ENCODE results near the gene KLRG1.

The KLRG1 gene

DNA sequence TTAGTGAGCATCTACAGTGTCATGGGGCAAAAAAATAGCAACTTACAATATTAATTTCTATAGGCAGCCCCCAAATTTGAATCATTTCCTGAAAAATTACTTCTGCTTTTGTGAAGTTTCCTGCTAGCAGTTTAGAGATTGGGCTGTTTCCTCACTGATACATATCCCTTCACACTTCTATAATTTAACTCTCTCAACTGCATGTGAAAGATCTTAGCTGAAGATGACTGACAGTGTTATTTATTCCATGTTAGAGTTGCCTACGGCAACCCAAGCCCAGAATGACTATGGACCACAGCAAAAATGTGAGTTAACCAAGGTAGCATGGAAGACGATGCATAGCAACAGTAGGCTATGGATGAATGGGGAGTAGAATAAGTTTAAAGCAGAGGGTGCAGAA lies at the start of gene KLRG1:
Gene KLRG1 (plus strand): TSS at position 134 of the 400 bp plus-strand sequence. CDS start 90 bp downstream, at position 224.
- DNase-seq (ENCODE audit: low read depth in 2 of 2, low spot score in 1 of 2), result no peak

DNA sequence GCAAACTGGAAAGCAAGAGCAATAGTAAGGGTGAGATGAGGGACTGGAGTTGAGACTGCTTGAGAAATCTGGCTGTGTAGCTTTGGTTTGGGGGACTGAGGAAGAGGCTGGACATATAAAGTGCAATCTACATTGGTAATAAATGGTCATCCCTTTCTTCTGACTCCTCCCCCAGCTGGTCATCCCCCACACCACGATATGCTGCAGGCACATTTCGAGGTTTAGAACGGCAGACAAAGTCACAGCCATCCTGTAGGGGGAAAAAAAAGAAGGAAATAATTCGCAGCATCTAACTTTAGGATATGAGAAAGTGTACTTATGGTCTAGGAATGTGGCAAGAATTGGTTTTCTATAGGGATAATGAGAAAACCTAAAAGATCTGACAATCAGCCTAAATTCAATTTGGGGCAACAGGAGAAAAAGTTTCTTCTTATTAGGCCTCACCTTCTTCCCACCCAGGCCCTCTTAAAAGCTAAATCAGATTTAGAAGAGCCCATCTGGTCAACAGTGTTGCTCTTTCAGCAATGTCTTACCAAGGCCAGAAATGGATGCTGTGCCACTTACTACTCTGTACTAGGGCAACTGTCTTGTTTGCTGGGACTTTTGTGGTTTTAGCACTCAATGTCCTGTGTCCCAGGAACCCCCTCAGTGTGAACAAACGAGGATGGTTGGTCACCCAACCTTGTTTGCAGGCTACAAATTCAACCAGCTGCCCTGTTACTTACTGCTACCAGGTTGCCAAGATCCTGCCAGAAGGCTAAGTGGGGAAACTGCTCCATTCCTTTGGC lies 47.5 kb upstream of the KLRG1 start:
- DNase-seq (ENCODE audit: low read depth in 2 of 2, low spot score in 1 of 2), result no peak

DNA sequence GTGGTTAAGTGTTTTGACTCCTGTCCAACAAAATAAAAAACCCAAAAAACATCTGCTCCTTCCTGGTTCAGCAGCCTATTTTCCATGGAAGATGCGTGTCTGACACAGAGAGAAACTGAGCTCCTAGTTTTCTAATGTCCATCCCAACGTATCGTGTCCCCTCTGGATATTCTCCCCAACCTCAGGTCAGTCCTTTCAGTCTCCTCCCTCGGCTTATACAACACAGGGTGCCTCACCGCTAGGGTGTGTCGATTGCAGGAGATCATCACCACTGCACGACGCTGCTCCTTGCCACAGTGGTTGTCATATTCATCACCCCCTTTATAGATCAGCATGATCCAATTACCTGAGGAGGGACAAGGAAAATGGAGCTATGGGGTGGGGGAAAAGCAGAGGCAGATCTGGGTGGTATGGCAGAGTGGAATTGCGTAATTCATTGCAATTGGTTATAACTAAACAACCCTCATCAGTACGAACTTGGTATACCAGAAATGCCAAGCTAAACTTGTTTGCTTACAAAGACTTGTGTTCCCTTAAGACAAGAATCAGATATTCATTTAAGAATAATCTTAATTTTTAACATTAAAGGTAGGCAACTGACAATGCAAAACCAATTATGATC lies 45.7 kb upstream of the KLRG1 start:
- DNase-seq (ENCODE audit: low read depth in 2 of 2, low spot score in 1 of 2), result no peak

DNA sequence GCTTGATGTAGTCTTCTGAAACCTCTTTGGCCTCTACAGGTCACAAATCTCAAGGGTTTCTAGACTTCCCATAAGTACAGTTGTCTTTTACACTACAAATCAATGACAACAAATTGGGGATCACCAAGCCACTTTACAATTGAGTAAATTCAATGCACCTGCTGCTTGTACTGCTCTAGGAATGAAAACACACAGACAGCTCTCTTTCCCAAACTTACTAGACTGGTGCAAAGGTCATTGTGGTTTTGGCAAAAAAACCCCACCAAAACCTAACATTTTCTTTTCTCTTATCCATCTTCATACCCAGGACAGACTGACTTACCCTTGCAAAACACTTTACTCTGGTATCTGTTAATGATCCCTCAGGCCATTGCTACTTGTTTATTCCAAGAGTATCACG lies 42.6 kb upstream of the KLRG1 start:
- no peak for DNase-seq (ENCODE audit: low read depth in 2 of 2, low spot score in 1 of 2)

DNA sequence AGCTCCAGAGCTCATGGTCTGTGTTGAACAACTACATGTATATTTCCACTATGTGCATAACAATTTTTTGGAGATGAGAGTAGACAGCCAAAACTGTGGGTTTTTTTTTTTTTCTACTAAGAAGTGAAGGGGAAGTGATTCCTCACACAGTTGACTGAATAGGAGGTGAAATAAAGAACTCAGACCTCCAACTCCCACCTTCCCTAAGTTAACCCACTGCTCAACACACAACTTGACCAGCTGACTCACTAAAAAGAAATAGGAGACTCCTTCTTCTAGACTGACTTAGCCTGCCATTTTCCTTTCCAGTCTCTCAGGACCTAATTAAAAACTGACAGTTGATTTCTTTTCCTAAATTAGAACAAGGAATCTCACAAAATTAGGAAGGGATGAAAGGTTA lies 41.6 kb upstream of the KLRG1 start:
- no peak for DNase-seq (ENCODE audit: low read depth in 2 of 2, low spot score in 1 of 2)

DNA sequence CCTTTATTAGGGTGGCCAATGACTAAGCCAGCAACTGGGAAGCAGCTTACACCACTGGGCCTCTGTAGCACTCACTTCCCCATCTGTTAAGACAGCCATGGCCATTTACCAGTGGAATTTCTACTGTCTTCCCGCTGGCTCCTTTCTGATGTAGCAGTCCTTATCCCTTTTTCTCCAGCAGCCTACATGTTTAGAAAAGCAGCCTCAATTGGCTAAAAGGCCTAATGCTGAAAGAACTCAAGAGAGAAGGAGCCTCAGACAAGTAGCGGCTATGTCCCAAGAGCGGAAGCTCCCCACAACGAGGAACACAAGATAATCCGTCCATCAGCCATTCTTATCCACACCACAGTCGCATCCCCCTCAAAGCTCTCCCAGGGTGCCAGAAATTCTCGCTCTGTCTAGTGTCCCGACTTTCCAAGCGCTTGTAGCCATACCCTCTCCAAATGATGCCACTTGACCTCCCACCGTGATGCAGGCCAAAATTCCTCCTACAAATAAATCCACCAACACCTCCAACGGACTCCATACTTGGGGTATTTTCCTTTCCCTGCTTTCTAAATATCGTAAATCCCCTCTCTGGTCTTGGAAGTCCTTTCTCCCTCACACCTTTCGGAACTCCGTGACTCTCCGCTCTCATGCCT lies 40.5 kb upstream of the KLRG1 start:
- no peak for DNase-seq (ENCODE audit: low read depth in 2 of 2, low spot score in 1 of 2)

DNA sequence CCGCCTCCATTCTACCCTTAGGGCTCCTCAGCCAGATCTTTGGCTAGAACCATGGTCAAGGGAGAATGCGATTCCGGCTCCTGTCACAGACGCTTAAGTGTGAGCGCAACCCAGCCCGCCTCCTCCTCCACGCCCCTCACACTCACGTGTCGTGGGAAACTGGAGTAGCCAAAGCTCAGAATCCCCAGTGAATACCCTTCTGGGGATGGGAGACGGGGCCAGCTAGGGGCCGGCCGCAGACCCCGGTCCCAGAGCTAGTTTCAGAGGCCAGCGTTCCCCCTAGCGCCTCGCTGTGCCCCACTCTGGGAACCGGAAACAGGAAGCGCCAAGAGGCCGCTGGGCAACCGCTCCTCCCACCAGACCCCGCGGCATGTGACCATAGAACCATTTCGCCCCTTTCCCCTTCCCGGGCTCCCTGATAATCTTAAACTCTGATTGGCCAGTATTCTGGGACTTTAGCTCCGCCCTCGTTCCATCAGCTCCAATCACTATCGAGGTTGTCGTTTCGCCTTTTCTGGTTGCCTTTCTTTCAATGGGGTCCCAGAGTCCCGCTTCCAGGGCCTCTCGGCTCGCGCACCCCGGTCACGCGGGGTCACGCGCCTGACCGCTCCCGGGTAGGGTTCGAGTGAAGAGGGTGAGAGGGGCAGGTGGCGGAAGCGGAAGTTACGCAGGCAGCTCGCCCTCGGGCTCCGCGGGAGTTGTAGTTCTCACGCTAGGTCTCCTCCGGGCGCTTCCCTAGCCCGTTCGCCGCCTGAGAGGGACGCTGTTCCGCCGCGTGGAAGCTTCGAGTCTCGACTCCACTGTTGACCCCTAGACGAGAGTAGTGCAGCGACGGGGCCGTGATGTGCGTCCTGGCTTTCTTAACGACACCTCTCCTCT lies 39.8 kb upstream of the KLRG1 start, which contains the start of gene M6PR:
Gene M6PR (minus strand): TSS at position 304 of the 879 bp plus-strand sequence. CDS start 3,241 bp downstream, outside the sequence.
- DNase-seq (ENCODE audit: low read depth in 2 of 2, low spot score in 1 of 2), result peak; percentile 76

DNA sequence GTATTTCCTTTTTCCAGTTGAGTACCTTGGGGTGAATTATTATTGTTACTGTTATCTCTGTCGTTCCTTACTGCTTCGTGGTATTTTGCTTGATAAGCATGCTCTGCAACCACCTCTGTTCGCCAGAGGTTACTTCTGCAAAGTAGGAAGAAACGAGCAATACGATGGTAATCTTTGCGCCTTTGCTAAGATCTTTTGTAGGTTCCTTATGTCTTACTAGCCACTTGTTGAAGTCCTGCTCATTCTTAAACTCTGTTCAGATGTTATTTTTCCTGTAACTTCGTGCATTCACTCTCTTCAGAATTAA lies 39.2 kb upstream of the KLRG1 start:
- no peak for DNase-seq (ENCODE audit: low read depth in 2 of 2, low spot score in 1 of 2)

DNA sequence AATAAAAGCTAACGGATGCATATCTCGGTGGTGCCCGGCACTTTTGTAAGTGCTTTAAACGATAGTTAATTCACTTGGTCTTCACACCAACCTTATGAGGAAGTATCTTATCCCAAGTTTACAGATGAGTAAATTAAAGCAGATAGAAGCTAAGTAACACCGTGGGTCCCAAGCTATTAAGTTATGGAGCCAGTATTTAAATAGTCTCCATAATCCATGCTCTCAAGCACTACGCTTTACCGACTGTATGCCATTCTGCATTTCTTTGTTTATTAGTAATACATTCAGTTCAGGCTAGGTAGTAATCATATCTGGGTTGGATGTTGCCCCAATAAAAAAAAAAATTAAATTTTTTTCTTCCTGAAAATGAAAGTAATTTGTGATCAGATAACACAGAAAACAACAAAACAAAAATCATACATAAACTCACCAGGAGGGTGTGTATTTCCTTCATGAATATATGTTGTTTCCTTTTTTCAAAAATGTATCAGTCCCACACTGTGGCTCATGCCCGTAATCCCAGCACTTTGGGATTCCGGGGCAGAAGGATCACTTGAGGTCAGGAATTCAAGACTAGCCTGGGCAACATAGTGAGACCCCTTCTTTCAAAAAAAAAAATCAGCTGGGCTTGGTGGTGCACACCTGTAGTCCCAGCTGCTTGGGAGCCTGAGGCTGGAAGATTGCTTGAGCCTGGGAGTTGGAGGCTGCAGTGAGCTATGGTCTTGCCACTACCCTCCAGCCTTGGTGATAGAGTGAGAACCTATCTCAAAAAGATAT lies 38.5 kb upstream of the KLRG1 start:
- DNase-seq (ENCODE audit: low read depth in 2 of 2, low spot score in 1 of 2), result no peak

DNA sequence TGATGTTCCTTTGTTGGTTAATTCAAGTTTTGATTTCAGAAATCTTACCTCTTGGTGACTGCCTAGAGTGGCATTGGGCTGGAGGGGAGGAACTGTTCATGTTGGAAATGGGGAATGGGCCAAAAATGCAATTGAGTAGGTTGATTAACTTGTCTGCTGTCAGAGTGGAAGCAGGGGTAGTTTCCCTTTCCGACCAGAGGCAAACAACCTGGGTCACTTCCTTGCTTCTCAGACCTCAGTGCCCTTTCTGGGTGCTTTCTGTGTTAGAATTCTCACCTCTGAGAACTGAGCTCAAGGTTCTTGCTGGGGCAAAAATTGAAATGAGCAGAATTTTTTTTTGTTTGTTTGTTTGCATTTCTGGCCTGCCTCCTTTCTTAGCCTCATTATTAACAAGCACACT lies 37.6 kb upstream of the KLRG1 start:
- DNase-seq (ENCODE audit: low read depth in 2 of 2, low spot score in 1 of 2), result no peak

DNA sequence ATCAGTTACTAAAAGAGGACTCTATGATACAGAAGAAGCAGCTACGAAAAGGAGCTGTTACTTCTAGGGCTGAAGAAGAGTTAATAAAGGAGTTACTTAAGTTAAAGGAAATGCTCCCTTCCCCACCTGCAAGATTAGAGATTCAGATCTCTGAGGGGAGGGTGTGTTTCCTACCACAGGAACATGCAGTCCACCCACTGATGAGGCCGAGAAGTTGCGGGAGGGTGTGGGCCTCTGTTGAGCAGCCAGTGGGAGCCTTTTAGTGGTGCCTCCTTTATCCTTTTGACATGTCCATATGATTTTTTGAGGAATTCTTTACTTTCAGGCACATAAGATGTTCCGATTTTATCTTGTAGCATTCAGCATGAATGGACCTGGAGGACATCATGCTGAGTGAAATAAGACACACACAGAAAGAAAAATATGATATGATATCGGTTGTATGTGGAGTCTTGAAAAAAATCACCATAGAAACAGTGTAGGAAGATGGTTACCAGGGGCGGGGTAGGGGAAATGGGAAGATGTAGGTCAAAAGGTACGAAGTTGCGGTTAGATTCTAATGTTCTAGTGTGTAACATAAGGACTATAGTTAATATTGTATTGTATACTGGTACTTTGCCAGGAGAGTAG lies 35.5 kb upstream of the KLRG1 start:
- DNase-seq (ENCODE audit: low read depth in 2 of 2, low spot score in 1 of 2), result no peak

DNA sequence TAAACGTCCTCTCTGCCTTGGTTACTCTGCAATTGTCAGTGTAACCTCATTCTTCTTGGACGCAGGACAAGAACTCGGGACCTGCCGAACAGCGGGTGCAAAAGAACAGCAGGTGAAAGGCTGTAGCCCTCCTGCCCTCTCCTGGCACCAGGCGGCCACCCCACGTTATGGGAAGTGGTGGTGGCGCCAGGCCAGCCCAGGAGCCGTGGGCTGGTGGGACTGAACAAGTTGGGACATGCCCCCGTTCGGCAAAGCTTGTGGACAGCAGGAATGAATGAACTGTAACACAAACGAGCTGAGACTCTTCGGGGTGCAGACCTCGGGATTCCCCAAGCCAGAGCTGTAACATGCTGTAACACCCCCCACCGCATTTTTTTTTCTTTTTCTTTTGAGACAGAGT lies 33.3 kb upstream of the KLRG1 start:
- DNase-seq (ENCODE audit: low read depth in 2 of 2, low spot score in 1 of 2), result no peak

DNA sequence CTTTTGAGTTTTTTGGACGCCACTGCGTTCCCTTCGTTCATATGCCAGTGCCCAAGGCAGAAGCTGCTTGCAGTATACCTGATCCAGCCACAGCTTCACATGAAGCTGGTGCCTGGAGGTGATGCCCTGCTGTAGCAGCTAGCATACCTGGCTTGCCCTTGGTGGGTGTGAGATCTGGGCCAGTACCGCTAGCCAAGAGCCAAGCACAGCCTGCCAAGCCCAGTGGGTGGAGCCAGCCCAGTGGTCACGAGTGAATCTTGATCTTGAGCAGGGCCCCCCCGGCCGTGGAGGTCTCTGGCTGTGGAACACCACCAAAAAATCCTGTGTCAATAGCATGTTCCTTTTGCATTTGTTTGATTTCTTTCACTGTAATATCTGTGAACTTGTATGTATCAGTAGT lies 32.6 kb upstream of the KLRG1 start:
- DNase-seq (ENCODE audit: low read depth in 2 of 2, low spot score in 1 of 2), result no peak

DNA sequence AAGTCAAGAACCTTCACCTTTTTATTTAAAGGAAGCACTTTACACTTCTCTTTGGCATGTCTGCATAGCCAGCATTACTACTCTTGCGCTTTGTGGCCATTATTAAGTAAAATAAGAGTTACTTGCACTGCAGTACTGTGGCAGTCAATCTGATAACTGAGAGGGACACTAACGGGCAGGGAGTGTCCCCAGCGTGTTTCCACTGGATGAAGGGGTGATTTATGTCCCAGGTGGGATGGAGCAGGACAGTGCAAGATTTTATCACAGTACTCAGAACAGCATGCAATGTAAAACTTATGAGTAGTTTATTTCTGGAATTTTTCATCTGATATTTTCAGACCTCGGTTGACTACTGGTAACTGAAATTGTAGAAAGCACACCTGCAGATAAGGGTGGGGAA lies 31.8 kb upstream of the KLRG1 start:
- DNase-seq (ENCODE audit: low read depth in 2 of 2, low spot score in 1 of 2), result no peak

DNA sequence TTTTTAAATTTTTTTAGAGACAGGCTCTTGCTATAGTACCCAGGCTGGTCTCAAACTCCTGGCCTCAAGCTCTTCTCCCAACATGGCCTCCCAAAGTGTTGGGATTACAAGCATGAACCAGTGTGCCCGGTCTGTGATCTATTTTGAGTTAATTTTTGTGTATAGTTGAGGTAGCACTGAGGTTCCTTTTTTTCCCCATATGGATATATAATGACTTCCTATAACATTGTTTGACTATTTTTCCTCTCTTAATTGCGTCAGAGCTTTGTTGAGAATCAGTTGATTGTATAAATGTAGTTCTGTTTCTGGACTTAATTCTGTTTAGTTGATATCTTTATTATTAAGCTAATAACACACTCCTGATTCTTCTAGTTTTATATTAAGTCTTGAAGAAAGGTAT lies 31.3 kb upstream of the KLRG1 start:
- no peak for DNase-seq (ENCODE audit: low read depth in 2 of 2, low spot score in 1 of 2)

DNA sequence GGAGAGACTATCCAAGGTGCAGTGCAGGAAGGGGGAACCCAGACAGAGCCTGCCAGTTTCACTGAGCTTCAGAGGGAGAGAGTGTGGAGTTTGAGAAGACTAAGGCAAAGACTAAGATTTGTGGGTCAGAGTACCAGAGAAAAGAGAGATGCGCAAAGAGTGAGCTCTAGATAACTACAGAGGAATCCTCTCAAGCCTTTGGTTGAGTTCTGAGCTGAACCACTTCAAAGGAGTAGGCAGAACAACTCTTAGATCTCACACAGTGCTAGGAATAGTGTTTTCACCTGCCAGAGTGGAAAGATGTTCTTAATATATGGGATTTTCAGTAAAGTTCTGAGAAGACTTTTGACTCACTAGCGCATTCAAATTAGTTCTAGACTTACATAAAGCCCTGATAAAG lies 29.2 kb upstream of the KLRG1 start:
- no peak for DNase-seq (ENCODE audit: low read depth in 2 of 2, low spot score in 1 of 2)

DNA sequence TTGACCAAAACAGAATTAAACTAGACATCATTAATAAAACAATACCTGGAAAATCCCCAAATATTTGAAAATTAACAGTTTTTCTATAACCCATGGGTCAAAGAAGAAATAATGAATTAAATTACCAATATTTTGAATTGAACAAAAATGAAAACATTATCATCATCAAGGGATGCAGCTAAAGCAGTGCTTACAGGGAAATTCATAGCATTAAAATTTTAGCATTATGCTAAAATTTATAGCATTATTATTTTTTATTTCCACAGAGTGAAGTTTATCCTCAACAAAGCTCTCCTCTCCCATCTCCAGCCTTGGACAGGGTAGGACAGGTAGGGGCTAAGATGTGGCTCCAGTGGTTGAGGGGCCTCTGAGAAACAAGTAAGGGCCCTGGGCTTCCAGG lies 20.6 kb upstream of the KLRG1 start:
- DNase-seq (ENCODE audit: low read depth in 2 of 2, low spot score in 1 of 2), result no peak

DNA sequence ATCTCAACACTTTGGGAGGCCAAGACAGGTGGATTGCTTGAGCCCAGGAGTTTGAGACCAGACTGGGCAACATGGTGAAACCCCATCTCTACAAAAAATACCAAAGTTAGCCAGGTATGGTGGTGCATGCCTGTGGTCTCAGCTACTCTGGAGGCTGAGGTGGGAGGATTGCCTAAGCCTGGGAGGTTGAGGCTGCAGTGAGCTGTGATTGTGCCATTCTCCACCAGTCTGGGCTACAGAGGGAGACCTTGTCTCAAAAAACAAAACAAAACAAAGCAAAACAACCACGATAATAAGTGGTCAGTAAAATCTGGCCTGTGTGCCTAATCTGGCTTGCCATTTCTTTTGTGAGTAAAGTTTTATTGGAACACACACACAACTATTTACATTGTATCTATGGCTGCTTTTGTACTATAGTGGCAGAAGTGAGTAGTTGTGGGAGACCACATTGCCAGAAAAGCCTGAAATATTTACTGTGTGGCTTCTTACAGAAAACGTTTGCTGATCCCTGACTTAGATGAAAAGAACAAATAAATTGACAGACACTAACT lies 19.4 kb upstream of the KLRG1 start:
- no peak for DNase-seq (ENCODE audit: low read depth in 2 of 2, low spot score in 1 of 2)

DNA sequence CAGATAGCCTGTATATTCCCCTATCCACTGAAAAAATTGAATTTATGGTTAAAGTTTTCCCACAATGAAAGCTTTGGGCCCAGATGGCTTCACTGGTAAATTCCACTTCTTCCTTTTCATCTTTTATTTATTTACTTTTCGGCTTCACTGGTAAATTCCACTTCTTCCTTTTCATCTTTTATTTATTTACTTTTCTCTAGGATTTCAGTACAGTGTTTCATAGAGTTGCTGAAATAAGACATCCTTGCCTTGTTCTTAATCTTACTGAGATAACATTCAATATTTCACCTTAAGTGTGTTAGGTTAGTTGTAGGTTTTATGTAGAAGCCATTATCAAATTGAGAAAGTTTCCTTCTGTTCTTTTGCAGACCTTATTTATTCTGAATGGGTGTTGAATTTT lies 18.9 kb upstream of the KLRG1 start:
- DNase-seq (ENCODE audit: low read depth in 2 of 2, low spot score in 1 of 2), result no peak

DNA sequence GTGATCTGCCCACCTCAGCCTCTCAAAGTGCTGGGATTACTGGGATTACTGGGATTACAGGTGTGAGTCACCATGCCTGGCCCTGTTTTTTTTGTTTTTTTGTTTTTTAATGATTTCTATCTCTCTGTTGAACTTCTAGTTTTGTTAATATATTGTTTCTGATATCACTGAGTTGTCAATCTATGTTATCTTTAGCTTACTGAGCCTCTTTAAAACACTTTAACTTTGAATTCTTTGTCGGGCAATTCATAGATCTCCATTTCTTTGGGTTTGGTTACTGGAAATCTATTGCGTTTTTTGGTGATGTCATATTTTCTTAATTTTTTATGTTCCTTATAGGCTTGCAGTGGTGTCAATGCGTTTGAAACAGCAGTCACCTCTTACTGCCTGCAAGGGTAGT lies 9.2 kb upstream of the KLRG1 start:
- DNase-seq (ENCODE audit: low read depth in 2 of 2, low spot score in 1 of 2), result no peak
